Stimulated activated CD8-positive, alpha-beta memory T cell treated with anti-CD3 and anti-CD28 coated beads, Interleukin-4, amount 100 ng/mL, for 24 hours (primary cell): ENCODE results near the gene ARHGAP26.

Experiments
- DNase-seq: peaks from one replicate; pipeline ENCODE4 v3.0.0-alpha.2; 2020; ENCODE audit warnings: low read depth

The ARHGAP26 gene

DNA sequence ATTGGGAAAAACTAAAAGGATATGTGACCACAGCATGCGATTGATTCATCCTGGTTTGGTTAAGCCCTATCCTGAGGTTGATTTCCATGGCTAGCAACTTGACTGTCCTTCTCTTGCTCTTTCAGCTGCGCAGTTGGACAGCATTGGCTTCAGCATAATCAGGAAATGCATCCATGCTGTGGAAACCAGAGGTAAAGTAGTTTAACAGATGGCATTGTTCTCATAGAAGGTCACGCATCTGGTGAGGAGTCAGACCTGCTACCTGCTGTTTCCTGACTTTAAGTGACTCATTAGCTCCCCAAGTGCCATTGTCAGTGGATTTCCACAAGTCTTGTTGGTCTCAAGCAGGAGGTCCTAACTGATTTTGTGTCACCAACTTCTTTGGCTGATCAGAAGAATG is 266.9 kb downstream of the ARHGAP26 start:
- DNase-seq, result no peak

- DNase-seq, result no peak
Measured at GRCh38 chr5:143037708-143038107, 267.5 kb downstream of the ARHGAP26 start.

DNA sequence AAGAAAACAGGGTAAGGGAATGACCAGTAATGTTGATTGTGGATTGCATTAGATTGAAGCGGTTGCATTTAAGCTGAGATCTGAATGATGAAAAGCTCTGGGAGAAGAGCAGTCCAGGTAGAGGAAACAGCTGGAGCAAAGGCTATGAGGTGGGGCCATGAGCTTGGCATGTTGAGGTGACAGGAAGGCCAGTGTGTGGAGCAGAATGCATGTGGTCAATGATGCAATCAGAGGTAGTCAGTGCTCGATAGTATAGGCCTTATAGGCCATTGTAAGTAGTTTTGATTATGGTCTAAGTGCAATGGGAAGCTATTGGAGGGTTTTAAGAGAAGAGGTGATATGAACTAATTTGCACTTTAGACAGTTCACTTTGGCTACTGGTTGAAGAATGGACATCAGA is 270.4 kb downstream of the ARHGAP26 start:
- no peak for DNase-seq

- no peak for DNase-seq
Measured at GRCh38 chr5:143041461-143041860, 271.3 kb downstream of the ARHGAP26 start.

GRCh38 chr5:143041972-143042770 is 272.0 kb downstream of the ARHGAP26 start:
- no peak for DNase-seq

DNA sequence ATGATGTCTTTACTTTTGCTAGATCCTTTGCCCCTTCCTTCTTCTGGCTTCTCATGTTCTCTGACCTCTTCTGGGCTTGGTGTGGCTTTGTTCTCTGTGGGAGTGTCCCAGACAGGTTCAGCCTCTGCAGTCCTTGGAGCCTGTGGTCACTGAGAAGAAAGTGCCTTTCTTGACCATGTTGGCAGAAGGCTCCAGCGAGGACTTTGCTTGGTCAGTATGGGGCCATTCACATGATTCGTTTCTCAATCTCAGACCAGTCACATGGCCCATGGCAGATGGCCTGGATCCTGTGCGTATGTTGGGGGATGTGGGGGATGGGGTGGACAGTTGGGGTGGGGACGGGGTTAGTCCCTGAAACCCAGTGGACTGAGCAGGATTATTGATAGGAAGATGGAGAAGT is 274.1 kb downstream of the ARHGAP26 start:
- no peak for DNase-seq

GRCh38 chr5:143045062-143045461 is 274.9 kb downstream of the ARHGAP26 start:
- DNase-seq, result no peak

- no peak for DNase-seq
Measured at GRCh38 chr5:143046314-143046713, 276.1 kb downstream of the ARHGAP26 start.

DNA sequence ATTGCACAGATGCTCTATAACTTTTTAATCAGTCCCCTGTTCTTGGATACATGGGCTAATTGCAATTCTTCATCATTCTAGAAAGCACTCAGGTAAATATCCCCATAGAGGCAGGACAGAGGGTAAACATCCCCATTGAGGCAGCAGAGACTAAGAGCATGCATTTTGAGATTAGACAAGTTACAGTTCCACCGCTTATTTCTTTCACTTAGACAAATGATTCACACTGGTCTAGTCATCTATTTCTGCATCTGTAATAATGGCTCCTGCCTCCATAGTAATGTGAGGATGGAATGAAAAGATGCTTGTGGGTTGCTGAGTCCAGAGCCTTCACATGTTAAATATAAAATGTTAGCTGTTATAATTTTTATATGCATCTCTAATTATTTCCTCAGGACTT is 276.9 kb downstream of the ARHGAP26 start:
- DNase-seq, result no peak

GRCh38 chr5:143050183-143050582 is 280.0 kb downstream of the ARHGAP26 start:
- no peak for DNase-seq

DNA sequence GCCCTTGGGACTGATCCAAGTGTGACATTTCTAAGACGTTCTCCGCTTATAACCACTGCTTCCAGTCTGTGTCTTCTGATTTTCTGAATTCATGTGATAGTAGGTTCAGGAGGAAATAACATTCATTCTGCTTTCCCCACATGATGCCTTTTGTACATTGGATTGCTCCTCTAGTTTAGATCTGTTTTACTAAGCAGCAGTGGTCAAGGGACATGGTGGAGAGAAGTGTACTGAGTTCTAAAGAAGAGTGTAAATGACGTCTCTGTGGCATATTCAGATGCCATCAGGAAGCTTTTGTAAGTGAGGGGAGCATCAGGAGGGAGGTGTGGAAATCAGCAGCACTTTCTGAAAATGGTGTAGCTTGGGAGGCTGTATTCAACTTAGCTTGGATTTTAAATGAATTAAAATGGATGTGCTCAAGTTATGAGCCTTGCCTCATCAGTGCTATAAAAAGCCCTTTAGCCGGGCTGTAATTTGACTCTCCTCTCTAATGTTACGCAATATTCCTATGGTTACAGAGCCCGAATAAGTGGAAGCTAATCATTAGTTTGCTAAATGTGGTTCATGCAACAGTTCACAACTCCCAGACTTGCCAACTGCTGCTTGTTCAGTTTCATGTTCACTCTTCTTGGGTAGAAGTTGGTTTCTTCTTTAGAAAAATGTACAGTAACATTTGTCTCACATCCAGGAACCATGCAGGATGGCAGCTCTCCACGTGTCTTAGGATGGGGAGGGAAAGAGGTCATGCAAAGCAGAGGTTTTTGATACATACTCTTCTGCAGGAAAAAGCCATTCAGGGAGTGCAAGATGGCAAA is 281.3 kb downstream of the ARHGAP26 start:
- DNase-seq, result no peak

GRCh38 chr5:143052967-143053682 is 282.9 kb downstream of the ARHGAP26 start:
- no peak for DNase-seq

- no peak for DNase-seq
Measured at GRCh38 chr5:143053780-143054179, 283.6 kb downstream of the ARHGAP26 start.

GRCh38 chr5:143054480-143054941 is 284.3 kb downstream of the ARHGAP26 start:
- no peak for DNase-seq

- no peak for DNase-seq
Measured at GRCh38 chr5:143055596-143056338, 285.6 kb downstream of the ARHGAP26 start.

GRCh38 chr5:143056339-143056704 is 286.1 kb downstream of the ARHGAP26 start:
- DNase-seq, result no peak

DNA sequence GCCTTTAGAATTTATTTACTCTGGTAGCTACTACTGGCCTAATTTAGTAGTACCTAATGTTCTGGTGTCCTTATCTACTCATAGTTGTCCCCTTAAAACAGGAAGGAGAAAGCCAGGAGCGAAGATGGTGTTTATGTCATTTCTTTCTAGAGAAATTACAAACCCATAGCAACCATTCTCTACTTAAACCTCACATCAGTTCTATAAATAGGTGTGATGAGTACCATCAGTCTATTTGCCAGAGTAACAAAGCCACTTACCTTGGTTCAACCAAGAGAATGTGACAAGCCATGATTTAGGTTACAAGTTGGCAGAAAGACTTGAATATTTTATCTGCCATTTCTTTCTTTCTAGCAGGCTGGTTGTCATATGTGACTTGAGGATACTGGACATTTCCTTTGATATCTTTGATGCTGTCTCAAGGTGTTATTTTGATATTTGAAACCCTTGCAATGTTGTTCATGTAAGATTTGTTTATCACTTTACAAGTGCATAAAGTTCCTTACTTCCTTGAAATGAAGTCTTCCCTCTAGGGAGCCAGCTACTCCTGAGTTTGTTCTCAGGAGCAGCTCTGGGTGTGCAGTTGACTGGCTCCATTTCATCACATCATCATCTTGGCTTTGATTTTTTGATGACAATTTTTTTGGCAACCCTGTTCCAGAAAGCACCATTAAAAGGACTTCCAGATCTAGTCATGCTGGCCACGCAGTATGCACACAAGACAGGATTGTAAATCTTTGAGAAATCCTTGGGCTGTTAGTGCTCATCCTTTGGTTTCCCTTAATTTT is 286.8 kb downstream of the ARHGAP26 start:
- DNase-seq, result no peak

DNA sequence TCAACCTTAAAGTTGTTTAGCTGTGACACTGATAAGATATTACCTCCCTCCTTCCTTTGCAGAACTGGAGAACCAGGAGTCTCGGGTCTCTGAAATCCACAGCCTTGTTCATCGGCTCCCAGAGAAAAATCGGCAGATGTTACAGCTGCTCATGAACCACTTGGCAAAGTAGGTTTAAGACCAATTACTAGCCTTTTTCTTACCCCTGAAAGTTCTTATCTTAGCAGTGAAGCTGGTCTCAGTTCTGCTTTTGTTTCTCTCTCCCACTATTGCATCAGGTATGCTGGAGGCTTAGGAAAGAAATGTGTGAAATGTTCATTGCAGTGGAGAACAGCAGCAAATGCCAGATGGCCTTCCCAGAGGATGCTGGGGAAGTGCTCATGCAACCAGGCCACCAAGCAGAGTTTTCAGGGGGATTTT is 287.4 kb downstream of the ARHGAP26 start:
- no peak for DNase-seq

GRCh38 chr5:143059355-143059754 is 289.2 kb downstream of the ARHGAP26 start:
- DNase-seq, result no peak

DNA sequence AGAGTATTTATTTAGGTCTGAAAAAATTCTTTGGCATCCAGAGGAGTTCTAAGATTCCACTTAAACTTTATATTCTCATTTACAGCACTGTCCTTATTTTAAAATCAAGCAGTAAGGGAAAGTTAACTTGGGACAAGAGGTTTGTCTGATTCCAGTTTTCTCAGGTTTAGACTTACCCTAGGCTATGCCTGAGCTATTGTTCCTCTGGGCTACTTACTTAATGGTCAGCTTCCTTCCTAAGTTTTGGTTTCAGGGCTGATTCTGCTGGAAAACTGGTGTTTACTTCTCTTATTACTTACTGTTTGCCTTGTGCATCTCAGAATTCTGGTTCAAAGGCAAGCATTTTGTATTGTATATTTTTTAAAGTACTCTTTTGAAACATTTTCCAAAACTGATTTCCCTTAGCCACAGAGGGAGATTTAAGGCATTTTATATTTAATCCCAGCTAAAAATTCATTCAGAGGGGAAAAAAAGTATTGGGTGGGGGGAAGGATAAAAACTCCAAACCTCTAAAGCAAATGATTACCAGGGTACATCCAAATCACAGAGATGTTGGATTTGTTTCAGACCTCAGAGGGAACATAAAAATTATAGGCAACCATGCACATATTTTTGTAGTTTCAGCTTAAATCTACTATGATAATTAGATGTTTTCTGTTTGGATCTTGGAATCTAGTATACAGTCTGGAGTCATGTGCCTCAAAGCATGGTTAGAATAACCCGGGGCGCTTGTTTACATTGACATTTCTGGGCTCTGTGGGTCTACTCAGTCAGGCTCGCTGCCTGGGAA is 290.0 kb downstream of the ARHGAP26 start:
- no peak for DNase-seq
